NCI-H460 (cell line): ENCODE data around the gene OGG1. TPM values are rescaled to one million over a fixed set of nuclear protein-coding genes. Genes with fewer than 3 reads are reported as not detected.

ENCODE experiments used
- DNase-seq: peaks from one replicate; pipeline ENCODE4 v3.0.0-alpha.2; 2016; ENCODE audit warnings: low read depth; ENCODE audit errors: extremely low read depth
- total RNA-seq: library from RNA; depleted of rRNA; stranded (reverse); fragments of >200 nt; shearing (Covaris generic); gene quantifications from 2 replicates; pipeline ENCODE4 v1.2.3, GENCODE V29; 2014

OGG1 gene
- total RNA-seq, 1 experiment from 2014 or later = 10.1 TPM

DNA sequence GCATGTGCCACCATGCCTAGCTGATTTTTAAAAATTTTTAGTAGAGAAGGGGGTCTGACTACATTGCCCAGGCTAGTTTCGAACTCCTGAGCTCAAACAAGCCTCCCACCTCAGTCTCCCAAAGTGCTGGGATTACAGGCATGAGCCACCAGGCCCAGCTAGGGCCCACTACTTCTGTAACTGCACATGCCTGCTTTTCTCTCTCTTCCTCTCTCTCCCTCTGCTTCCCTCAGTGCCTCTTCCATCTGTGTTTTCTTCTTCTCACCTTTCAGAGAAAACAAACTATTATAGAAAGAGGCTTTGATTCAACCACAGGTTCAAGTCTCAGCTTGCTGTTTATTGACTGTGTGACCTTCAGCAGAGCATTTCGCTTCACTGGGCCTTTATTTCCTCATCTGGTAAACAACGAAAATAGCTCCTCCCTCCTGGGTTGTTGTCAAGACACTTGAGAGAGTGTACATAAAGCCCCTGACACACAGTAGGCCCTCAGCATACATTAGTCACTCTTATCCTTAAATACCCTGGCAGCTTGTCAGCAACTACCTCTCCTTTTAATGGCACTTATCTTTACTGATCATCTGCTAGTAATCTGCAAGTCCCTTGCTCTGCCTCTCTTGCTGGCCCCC is 32.3 kb downstream of the OGG1 start:
- DNase-seq = no peak

DNA sequence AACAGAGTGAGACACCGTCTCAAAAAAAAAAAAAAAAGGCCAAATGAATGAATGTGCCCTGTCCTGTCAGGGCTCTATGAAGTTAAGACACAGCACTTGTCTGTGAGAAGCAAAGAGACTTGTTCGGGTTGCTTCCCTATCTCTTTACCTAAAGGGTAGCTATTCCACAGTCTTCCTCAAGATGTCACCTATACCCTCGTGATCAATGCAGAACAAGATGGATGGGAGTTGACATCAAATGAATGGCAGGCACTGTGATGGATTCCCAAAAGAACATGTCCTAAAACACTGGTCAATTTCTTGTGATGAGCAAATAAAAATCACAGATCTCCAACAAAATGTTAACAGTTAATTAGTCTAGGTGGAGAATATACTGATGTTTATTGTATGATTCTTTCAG is 33.0 kb downstream of the OGG1 start:
- peak; percentile 15 for DNase-seq

DNA sequence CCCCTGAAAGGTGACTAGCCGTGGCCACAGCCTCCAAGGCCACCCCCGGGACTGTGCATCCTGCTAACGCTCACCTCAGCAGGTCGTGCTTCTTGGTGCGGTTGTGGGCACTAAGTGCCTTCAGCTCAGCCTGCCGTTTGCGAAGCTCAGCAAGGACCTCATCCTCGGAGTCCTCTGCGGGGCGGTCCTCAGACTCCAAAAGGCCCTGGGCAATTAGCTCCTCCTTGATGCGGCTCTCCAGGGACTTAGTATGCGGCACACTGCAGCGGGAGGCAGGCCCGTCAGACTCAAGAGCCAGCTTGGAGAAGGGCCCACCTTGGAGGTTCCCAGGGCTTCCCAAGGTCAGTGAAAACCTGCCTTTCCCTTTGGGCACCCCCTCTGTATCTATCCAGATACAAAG is 34.2 kb downstream of the OGG1 start:
- no peak for DNase-seq

DNA sequence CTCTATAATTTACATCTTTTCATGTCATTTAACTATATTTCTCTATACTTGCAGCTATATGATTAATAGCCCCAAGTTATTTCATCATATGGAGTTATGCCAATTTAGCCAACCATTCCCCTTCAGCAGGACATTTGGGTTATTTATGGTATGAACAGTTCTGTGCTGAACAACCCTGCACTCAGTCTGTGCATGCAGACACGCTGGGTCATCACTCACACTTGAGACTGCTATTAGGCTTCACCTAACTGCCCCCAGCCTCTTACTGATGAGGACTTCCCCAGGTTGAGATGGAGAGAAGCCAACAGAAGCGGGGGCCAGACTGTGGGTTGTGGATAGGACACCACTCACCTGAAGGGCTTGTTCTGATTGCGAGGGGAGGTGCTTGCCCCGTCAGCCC is 35.2 kb downstream of the OGG1 start:
- no peak for DNase-seq

DNA sequence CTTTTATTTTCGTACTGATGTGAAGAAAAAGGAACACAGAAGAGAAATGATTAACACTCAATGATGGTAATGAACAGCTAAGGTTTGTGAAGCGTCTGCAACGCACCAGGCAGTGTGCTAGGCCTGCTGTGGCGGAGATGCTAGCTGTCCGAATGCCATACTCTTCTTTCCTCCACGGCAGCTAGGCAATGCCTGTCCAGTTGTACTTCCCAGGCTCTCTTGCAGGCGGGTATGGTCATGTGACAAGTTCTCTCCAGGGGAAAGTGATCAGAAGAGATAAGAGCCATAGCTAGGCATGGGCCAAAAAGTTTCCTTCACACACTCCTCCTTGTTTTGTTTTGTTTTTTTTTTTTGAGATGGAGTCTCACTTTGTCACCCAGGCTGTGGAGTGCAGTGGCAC is 35.9 kb downstream of the OGG1 start:
- DNase-seq = no peak

DNA sequence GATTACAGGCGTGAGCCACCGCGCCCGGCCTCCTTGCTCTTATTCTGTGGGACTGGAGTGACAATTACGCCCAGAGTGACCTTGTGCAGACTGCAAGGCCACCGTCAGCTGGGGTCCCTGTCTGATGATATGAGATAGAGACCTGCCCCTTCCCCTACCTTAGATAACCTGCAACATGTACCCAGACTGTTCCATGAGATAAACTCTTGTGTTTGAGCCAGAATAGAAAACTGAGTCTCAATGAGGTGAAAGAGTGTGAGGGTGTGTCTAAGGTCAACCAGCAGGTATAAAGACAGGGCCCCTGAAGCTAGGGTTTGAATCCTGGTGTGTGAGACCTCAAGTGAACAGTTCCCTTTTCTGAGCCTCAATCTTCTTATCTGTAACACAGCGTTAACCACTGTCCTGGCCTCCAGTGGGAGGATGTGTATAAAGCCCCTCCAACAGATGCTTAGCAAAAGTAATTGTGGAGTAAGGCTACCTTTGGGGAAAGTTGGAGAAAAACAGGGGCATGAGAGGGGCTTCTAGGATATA is 36.5 kb downstream of the OGG1 start:
- no peak for DNase-seq

DNA sequence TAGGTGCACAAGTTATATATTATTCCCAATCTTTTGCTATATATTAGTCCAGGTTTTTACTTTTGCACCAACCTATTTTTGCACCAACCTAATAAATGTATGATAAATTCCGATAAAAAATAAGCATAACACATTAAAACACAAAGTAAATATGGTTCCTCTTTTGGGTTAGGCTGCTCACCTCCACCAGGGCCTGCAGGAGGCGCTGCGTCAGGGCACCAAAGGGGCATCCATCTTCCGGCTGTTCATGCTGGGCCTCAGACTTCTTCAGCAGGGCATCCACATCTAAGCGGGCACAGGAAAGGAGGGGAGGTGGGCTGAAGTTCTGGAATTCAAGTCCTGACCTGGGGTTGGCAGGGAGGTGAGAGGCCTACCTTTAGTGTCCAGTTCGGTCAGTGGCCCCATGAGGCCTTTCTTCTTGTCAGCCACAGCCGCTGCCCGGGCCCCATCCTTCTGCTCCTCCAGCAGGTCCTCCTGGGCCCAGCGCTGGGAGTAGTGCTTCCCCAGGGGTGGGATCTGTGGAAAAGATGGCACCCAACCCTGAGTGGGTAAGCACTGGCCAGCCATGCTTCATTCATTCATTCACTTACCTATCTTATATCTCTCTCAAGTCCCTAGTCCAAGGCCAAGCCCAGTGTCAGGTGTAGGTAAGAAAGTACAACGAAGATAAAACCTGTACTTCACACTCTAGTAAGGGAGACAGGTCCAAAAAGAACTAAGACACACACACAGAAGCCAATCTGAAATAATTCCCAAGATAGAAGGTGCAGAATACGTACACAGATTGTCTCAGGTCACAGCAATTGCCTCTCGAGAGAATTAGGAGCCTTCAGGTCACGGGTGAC is 37.3 kb downstream of the OGG1 start:
- no peak for DNase-seq

DNA sequence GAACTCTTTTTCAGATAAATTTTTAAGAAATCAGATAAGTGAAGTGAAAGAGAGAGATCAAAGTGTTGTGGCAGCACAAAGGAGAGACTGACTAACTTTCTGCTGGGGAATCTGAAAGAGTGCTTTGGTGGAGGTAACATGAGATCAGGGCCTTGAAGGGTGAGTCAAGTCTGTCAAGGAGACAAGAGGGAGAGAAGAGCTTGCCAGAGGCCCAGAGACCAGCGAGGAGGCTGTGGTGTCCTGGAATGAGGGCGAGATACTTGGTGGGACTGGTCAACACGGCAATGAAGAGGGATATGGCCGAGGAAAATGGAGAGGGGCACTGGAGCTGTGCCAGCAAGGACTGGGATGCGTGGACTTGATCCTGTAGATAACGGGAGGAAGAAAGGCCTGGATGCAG is 38.0 kb downstream of the OGG1 start:
- no peak for DNase-seq

DNA sequence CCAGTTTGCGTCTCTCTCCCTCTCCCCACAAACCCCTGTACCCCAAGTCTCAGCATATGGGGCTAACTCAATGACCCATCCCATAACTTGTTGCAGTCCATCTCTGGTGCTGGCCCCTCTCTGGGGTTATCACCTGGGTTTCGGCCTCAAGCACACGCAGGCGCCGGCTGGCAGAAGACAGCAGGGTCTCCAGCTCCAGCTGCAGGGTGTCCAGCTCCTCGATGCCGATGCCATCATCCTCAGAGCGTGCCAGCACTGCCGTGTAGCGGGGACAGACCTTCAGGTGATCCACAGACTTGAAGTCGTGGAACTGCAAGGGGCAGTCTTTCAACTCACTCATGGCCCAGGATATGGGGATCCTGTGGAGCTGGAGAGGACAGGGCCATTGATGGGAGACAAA is 41.4 kb downstream of the OGG1 start:
- no peak for DNase-seq

DNA sequence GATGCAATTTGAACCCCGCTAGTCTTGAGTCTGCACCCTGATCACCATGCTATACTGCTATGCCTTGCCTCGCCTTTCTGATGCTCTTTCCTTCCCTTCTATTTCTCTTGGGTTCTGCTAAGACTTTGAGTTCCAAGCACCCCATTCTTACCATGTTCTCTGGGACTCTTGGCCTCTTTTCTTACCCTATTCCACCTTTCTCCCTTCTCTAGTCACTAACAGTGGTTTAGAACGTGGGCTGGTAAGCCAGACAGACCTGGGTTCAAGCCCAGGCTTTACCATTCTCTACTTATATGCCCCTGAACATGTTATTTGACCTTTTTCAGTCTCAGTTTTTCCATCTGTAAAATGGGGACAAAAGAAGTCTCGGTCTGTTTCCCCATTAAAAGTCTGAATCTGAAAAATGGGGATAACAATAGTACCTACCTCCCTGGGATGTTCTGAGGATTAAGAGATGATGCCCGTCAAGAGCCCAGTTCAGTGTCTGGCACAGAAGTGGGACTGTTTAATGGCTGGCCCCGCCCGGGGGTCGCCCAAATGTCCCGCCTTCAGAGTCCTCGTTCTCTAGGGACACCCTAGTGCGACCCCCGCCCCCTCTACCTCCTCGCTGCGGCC is 42.1 kb downstream of the OGG1 start:
- no peak for DNase-seq

DNA sequence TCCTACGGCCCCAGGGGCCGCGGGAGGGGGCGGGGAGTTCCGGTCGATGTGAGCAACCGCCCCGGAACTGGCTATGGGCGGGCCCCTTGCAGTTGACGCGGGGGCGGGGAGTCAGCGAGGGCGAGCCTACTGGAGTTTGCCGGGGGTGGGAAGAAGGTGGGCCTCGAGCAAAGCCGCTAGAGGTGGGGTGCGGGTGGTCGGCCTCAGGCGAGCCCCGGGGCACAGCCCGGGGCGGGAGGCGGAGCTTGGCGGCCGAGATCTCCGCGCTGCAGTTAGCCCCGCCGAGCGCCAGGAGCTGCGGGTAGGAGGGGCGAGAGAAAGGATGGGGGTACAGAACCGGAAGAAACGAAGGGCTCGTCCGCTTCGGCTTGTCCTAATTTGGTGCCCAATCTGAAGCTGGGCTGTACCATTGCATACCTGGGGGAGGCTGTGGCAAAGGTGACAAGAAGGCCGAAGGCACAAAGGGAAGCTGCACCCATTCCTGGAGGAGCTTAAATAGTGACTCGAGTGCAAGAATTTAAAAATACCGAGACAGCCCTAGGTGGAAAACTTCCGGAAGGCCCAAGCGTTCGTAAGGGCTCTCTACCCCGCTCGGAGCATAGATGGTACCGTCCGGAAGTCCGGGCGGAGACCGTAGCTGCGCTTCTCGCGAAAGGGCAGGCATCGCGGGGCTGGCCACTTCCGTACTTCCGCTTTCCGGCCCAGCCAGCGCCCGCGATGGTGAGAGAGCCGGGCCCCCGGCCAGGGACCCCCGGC is 42.8 kb downstream of the OGG1 start, which contains the start of the genes ARPC4 and TADA3:
Gene ARPC4, plus strand, starts transcription at position 678 of the 756 bp plus-strand sequence. Its CDS starts 40 bp downstream, at position 718.
Gene TADA3, minus strand, starts transcription at position 69 of the 756 bp plus-strand sequence. CDS start 1,007 bp downstream, outside the sequence.
- peak; percentile 82 for DNase-seq

DNA sequence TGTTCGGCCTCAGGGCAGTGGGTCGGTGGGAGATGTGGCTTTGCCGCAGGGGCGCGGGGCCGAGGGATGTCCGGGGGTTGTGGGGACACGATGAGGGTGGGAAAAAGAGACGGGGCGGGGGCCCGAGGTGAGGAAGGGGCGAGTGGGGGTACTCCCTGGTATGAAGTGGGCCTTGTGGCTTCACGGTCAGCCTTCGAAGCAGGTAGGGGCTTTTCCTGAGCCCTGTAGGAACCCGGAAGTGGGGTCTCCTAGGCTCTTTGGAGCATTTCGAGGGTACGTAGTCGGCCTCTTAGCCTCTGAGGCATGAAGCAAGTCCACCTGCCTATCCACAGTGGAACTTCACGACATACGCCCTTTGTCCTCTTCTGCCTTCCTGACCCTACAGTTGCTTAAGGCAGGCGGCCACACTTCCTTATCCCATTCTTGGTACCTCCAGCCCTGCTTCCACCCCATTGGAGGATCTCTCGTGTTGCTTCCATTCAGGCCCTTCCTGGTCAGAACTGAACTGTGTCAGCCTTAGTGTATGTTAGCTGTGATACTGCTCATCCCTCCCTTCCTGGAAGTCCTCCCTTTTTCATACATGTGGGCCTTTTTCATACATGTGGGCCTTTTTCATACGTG is 43.5 kb downstream of the OGG1 start:
- no peak for DNase-seq

DNA sequence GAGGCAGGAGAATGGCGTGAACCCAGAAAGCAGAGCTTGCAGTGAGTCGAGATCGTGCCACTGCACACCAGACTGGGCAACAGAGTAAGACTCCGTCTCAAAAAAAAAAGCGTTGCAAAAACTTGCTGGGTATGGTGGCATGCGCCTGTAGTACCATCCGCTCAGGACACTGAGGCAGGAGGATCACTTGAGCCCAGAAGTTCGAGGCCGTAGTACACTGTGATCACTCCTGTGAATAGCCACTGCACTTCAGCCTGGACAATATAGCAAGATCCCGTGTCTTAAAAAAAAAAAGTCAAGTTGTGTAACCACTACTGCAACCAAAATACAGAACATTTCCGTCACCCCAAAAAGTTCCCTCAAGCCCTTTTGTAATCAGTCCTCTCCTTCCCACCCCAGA is 44.6 kb downstream of the OGG1 start:
- DNase-seq = no peak

DNA sequence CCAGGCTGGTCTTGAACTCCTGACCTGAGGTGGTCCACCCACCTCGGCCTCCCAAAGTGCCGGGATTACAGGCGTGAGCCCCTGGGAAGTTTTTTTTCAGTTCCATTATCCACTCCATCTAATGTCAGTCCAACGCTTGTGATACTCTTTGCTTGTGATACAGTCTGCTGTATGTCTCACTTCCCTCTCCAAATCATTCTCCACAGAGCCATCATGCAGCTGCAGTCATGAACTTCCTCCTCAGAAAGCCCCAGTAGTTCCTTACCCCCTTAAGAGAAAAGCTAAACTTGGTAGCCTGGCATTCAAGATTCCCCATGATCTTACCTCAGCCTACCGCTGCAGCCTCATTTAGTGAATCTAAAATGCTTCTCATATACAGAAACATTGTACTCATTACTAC is 45.5 kb downstream of the OGG1 start:
- no peak for DNase-seq

DNA sequence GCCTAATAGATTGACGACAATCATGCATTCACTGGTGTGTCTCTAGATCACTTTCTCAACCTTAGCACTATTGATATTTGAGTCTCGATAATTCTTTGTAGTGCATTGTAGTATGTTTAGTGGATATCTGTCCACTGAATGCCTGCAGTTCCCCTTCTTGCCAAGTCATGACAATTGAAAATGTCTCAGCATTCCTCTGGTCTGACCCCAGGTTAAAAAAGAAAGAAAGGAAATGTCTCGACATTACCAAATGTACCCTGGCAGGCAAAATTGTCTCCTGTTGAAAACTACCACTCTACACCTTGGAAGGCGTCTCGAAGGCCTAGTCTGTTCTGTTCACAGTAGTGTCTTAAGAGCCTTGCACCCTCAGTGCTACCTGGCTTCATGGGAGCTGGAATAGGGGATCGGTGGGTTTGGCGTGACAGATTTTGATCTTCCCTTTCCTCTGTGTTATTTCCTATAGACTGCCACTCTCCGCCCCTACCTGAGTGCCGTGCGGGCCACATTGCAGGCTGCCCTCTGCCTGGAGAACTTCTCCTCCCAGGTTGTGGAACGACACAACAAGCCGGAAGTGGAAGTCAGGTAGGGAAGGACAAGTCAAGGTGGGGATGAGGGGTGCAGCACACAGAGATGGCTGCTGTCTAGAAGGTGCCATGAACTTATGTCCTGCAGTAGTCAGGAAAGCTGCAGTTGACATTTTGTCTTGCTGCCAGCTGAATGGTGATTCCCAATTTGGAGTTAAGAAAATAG is 47.6 kb downstream of the OGG1 start:
- no peak for DNase-seq

DNA sequence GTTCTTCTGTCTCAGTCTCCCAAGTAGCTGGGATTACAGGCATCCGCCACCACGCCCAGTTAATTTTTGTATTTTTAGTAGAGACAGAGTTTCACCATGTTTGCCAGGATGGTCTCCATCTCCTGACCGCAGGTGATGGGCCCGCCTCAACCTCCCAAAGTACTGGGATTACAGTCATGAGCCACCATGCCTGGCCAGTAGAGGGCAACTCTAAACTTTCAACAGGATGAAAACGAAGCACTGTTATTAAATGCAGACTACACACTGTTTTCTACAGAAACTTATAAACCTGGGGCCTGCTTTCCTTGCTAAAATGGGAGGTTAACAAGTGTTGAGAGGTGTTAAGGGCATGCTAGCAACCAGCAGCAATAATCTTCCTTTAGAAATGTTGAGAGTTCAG is 50.8 kb downstream of the OGG1 start:
- DNase-seq = no peak

DNA sequence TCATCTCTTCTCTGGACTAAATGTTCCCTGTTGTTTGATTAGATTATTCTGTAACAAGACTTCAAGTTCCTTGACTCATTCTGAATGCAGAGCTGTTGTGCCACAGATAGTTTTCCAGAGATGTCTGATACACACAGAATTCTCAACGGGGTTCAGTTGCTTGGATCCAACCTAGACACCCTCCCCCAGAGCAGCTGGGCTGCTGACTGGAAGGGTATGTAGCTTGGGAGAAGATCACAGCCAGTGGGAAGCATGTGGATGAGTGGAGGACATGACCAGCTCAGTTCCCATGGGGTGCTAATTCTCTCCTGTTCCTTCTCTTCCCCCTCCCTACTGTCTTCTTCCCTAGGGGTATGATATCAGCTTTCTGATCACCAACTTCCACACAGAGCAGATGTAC is 53.7 kb downstream of the OGG1 start:
- no peak for DNase-seq

DNA sequence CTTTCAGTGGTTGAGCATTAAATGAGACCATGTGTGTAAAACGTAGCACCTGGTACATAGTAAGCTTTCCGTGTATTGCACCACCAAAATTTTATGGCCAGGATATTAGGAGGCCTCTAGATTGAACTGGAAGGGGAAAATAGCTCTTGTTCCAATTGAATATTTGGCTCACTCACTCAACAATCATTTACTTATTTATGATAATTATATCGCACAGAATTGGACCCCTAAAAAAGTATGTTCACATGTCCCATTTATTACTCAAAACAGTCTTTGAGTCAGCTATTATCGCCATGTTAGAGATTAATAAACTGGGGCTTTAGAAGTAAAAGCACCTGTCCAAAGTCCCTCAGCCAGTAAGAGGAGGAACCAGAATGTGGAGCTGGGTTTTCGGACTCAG is 55.2 kb downstream of the OGG1 start:
- DNase-seq = no peak

DNA sequence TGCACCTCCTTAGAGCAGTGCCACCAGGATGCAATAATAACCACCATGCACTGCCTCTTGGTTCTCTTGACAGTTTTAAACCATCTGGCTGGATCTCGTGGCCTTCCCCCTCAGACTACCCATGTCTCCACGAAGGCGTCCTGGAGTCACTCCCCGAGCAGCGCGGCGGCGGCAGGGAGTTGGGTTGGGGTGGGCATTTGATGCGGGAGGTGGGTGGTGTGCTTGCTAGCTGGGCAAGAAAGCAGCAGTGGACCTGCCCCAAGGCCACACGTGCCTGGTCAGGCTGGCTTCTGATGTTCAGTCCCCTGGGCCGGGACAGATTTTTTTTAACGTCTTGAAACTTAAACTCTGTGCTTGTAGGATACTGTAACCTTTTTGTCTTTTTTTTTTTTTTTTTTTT is 56.4 kb downstream of the OGG1 start:
- DNase-seq = no peak
